H7 (cell line): ENCODE measurements around the gene ENKD1. TPM values are rescaled to one million over a fixed set of nuclear protein-coding genes. Genes with fewer than 3 reads are reported as not detected.
A peak's percentile ranks its signal among the peaks of the same experiment; 100 is the strongest.

ENCODE experiments used
- DNase-seq: peaks from one replicate; pipeline ENCODE4 v3.0.0; 2012
- H3K27me3 ChIP-seq: 2 replicates; pipeline ENCODE4 v1.6.0; 2011; ENCODE audit warnings: mild to moderate bottlenecking, low read length; ENCODE audit not compliant: control insufficient read depth, insufficient read depth
- H3K36me3 ChIP-seq: replicated peaks from 2 replicates; pipeline ENCODE4 v1.5.1; 2011; ENCODE audit warnings: low read length; ENCODE audit not compliant: control insufficient read depth, insufficient read depth
- H3K4me3 ChIP-seq: 2 replicates; pipeline ENCODE4 v1.5.1; 2011; ENCODE audit warnings: low read depth, mild to moderate bottlenecking, control low read depth, low read length, moderate library complexity; ENCODE audit not compliant: insufficient read depth
- total RNA-seq: library from RNA; depleted of rRNA; stranded (reverse); fragments of >200 nt; shearing (Covaris generic); gene quantifications from 2 replicates; pipeline ENCODE4 v1.2.3, GENCODE V29; 2014

ENKD1 gene
- total RNA-seq, 1 experiment from 2014 or later = 12.3 TPM

- Histone ChIP-seq H3K36me3 (peaks cover 9% of the 10 kb centered on the region), H3K4me3 (no peak overlapping the region), H3K27me3 (peaks cover 58% of the 10 kb centered on the region)
- DNase-seq = no peak
Observed at GRCh38 chr16:67654403-67654911, 12.1 kb downstream of the ENKD1 start.

GRCh38 chr16:67653789-67654402 is 12.7 kb downstream of the ENKD1 start:
- Histone ChIP-seq H3K4me3 (no peak overlapping the region; the same call in 1 of the 2 replicates), H3K27me3 (peaks cover 58% of the 10 kb centered on the region), H3K36me3 (peaks cover 9% of the 10 kb centered on the region)
- peak; percentile 79 for DNase-seq

- peak overlapping the region; percentile 46 for H3K4me3 ChIP-seq
- H3K36me3 ChIP-seq = peaks cover 9% of the 10 kb centered on the region
- DNase-seq = peak; percentile 86
- peaks cover 65% of the 10 kb centered on the region for H3K27me3 ChIP-seq
Observed at GRCh38 chr16:67653128-67653788, 13.3 kb downstream of the ENKD1 start.

GRCh38 chr16:67652578-67653127 is 13.9 kb downstream of the ENKD1 start:
- H3K27me3 ChIP-seq = peaks cover 71% of the 10 kb centered on the region
- H3K36me3 ChIP-seq = peaks cover 8% of the 10 kb centered on the region

GRCh38 chr16:67651847-67652246 is 14.7 kb downstream of the ENKD1 start:
- H3K27me3 ChIP-seq = peaks cover 79% of the 10 kb centered on the region
- no peak for DNase-seq

More at GRCh38 chr16:67652578-67653127, 13.9 kb downstream of the ENKD1 start:
- peak overlapping the region; percentile 46; the same call in 1 of the 2 replicates for H3K4me3 ChIP-seq
- DNase-seq = peak; percentile 100

GRCh38 chr16:67651039-67651438 is 15.5 kb downstream of the ENKD1 start:
- Histone ChIP-seq H3K36me3 (peaks cover 5% of the 10 kb centered on the region), H3K27me3 (peaks cover 83% of the 10 kb centered on the region), H3K4me3 (no peak overlapping the region)
- no peak for DNase-seq

More at GRCh38 chr16:67651847-67652246, 14.7 kb downstream of the ENKD1 start:
- Histone ChIP-seq H3K4me3 (no peak overlapping the region), H3K36me3 (peaks cover 5% of the 10 kb centered on the region)

- Histone ChIP-seq H3K36me3 (peaks cover 5% of the 10 kb centered on the region), H3K27me3 (peaks cover 87% of the 10 kb centered on the region), H3K4me3 (no peak overlapping the region)
- DNase-seq = no peak
Observed at GRCh38 chr16:67650023-67650422, 16.5 kb downstream of the ENKD1 start.

- H3K36me3 ChIP-seq = peaks cover 4% of the 10 kb centered on the region
- peak; percentile 99 for DNase-seq
- H3K27me3 ChIP-seq = peaks cover 83% of the 10 kb centered on the region
- peak overlapping the region; percentile 9; the same call in 1 of the 2 replicates for H3K4me3 ChIP-seq
Observed at GRCh38 chr16:67649494-67649931, 17.0 kb downstream of the ENKD1 start.

GRCh38 chr16:67648764-67649407 is 17.7 kb downstream of the ENKD1 start:
- DNase-seq = peak; percentile 64
- H3K36me3 ChIP-seq = peaks cover 4% of the 10 kb centered on the region
- H3K27me3 ChIP-seq = peaks cover 80% of the 10 kb centered on the region
- no peak overlapping the region for H3K4me3 ChIP-seq

- DNase-seq = peak; percentile 65
- H3K27me3 ChIP-seq = peaks cover 74% of the 10 kb centered on the region
- H3K4me3 ChIP-seq = no peak overlapping the region
- H3K36me3 ChIP-seq = peaks cover 4% of the 10 kb centered on the region
Observed at GRCh38 chr16:67648088-67648763, 18.3 kb downstream of the ENKD1 start.

- no peak for DNase-seq
- Histone ChIP-seq H3K4me3 (no peak overlapping the region), H3K36me3 (peaks cover 4% of the 10 kb centered on the region), H3K27me3 (peaks cover 72% of the 10 kb centered on the region)
Observed at GRCh38 chr16:67647681-67648080, 18.9 kb downstream of the ENKD1 start.

- no peak overlapping the region for H3K4me3 ChIP-seq
- peak; percentile 56 for DNase-seq
- H3K27me3 ChIP-seq = peaks cover 67% of the 10 kb centered on the region
- peaks cover 4% of the 10 kb centered on the region for H3K36me3 ChIP-seq
Observed at GRCh38 chr16:67647111-67647651, 19.4 kb downstream of the ENKD1 start.

GRCh38 chr16:67645397-67646121 is 21.0 kb downstream of the ENKD1 start:
- peaks cover 52% of the 10 kb centered on the region for H3K27me3 ChIP-seq
- peak; percentile 71 for DNase-seq
- peak overlapping the region; percentile 42 for H3K4me3 ChIP-seq
- H3K36me3 ChIP-seq = peaks cover 2% of the 10 kb centered on the region
